HG03060 (cell line): ENCODE results near the gene ATP8B4.

Source experiments
- ATAC-seq: cut with Tn5 transposase; IDR thresholded peaks from one replicate; pipeline ENCODE4 v1.9.1; 2021; ENCODE audit warnings: low read depth, moderate number of reproducible peaks; ENCODE audit not compliant: unreplicated experiment

The ATP8B4 gene

GRCh38 chr15:49901996-49902684, 216.9 kb downstream of the ATP8B4 start:
- no peak for ATAC-seq

DNA sequence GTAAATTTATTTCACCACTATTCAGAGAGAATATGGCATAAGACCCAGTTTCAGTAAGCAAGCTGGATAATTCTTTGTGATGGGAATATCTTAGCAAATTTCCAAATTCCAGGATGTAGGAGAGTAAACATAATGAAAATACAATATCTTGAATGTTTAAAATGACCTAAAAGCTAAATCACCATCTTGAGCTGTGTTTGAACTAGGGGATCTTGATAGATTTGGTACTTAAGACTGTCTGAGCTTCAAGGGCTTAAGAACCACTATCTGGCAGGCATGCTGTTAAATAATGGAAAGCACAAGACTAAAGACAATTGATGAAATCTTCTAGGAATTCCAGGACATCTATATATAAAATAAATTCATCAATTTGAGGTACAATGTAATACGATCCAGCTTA, 217.7 kb downstream of the ATP8B4 start:
- ATAC-seq, result no peak

GRCh38 chr15:49900903-49901235, 218.2 kb downstream of the ATP8B4 start:
- no peak for ATAC-seq

- no peak for ATAC-seq
Measured at GRCh38 chr15:49900006-49900902, 218.8 kb downstream of the ATP8B4 start.

DNA sequence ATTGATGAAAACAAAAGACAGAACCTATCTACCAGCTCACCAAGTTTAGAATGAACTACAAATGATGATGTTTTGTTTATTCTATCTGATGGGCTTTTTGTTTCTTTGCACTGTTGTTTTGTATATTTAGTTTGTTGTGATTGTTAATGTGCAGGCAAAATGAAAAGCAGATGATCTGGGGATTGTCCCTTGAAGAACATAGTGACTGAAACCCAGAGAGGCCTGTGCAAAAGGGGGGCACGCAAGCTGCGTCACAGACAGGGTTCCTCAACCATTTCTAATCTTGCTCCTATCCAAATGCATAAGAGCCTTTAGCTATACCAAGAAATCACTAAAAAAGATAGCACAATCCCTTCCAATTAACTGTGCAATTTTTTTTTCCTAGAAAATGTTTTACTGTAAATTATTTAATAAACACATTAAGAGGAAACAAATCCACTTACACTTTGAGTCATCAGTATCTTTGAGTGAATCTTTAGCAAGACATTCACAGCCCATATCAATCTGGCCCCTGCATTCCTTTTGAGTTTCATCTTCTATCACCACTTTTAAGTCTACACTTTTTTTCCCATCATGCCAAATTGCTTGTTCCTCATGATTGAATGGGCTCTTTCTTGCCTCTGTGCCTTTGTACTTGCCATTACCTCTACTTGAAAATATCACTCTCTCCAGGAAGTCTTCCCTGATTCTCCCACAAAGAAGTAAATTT, 220.3 kb downstream of the ATP8B4 start:
- ATAC-seq, result no peak

DNA sequence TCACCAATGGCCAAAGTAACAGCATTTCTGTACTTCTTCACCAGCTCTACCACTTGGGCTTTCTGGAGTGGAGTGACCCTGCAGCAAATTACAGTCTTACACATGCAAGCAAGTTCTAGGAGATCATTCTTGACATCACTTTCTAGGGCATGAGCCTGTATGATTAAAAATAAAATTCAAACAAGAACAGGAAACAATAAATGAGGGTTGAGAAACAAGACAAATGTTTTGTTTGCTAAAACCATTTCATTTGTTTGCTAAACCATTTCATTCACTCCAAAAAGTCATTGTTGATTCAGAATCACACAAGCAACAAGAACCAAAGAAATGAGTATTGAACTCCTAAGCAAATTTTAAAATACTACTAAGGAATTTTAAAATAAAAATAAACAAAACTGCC, 220.9 kb downstream of the ATP8B4 start:
- no peak for ATAC-seq

DNA sequence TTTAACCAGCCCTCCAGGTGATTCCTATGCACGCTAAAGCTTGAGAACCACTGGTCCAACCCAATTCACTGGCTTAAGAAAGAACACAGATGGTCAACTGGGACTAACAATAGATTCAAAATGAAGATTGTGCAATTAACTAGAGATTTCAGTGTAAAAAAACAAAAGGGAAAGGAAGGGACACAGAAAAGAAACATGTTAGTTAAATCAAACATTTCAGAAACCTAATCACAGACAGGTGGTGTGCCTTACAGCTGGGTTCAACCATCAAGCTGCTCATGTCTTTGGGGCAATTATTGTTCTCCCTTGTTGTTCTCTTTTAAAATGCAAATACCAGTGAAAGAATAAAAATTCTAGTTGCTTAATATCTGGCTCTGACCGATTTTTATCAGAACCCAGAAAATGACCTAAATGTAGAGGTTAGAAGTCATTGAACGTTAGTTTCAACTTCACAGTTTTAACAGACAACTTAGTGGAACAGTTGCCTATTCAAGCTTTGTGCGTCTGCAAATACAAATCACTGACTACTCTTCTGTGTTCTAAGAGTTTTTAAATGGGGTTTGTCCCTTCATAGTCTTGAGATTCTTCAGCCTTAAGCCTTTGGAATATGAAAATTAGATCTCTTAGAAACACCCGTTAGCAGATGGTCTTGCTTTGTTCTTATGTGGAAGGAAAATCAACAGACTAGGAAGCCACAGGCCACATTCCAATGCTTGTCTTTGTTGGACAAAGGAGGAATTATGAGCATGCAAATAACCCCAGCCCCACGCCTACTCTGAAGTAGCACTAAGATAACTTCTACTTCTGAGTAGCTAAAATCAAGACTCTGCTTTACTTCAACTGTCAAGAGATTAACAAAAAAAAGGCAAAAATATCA, 223.4 kb downstream of the ATP8B4 start:
- no peak for ATAC-seq

GRCh38 chr15:49890689-49891088, 228.3 kb downstream of the ATP8B4 start:
- ATAC-seq, result no peak

- ATAC-seq, result no peak
Measured at GRCh38 chr15:49889536-49889935, 229.5 kb downstream of the ATP8B4 start.

DNA sequence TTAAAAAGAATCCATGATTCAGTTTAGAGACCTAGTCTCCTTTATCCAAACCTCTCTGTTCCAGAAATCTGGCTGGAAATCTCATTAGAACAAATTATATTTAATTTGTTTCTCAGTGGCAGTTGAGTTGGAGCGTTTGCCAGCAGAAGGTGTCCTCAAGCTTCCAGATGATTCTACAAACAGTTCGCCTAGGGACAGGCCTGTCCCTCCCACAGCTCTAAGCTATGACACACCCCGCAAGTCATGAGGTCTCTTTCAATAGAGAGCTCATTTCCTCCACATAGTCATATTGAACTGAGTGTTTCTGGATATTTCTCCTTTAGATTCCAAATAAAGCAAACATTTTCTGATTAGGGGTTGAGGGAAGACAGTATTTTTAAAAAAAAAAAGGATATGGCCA, 230.3 kb downstream of the ATP8B4 start:
- no peak for ATAC-seq

GRCh38 chr15:49888323-49888693, 230.7 kb downstream of the ATP8B4 start:
- ATAC-seq, result no peak

GRCh38 chr15:49887659-49888322, 231.2 kb downstream of the ATP8B4 start:
- ATAC-seq, result no peak

DNA sequence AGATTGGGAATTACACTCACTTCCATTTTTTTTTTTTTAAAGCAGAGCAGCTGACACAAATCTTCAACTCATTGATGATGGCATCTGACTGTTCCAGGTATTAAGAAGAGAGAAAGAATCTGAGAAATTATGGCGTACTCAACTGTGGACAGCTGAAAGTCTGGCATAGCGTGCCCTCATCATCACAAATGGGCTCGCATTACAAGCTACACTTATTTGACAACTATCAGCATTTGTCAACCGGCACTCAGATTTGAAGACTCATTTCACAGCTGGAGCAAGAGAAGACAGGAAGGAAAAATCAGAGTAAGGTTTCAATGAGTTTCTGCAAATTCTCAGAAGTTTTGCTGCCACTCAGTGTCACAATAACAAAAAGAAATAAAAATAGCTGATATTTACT, 235.9 kb downstream of the ATP8B4 start:
- ATAC-seq, result no peak

DNA sequence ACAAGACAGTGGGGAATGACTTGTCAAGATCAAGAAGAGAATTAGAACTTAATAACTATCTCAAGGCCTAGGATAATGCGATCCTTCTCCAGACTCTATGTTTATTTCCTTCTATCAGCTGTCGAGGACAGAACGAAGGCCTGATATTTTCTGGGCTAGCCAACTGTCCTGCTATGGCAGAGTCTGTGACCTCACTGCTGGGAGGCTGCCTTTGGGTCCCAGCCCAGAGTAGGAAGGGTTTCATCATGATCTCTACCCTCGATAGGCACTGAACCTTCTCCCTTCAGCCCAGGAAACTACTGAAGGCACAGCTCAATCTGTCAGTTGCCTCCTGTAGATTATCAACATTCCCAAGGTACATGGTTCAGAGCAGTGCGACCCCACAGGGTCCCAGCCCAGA, 237.2 kb downstream of the ATP8B4 start:
- no peak for ATAC-seq

DNA sequence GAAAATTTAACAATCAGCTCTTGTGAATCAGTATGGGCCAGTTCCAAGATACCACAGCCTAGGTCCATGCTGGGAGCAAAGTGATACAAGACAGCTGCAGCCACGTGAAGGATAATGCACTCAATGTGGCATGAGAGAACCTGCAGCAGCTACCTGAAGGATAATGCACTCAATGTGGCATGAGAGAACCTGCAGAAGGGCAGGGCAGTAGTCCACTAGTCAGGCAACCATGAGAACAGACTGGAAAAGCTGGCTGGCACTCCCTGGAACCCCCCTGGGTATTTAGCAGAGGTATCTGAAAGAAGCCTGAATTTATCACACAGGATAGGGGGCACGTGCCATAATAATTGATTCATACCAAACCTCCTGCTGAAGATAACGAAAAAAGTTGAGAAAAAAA, 237.6 kb downstream of the ATP8B4 start:
- no peak for ATAC-seq

GRCh38 chr15:49877873-49878521, 241.0 kb downstream of the ATP8B4 start:
- no peak for ATAC-seq

- no peak for ATAC-seq
Measured at GRCh38 chr15:49877117-49877872, 241.7 kb downstream of the ATP8B4 start.

GRCh38 chr15:49876401-49877038, 242.5 kb downstream of the ATP8B4 start:
- no peak for ATAC-seq
